Loucy (cell line): ENCODE measurements around the gene NPTN.

ENCODE experiments used
- H2AFZ ChIP-seq: fragments of 200-600 bp; sonication (generic); 2 replicates; pipeline ENCODE4 v1.6.0; 2016; ENCODE audit warnings: antibody characterized with exemption, mild to moderate bottlenecking, low read length, moderate library complexity
- H3F3A ChIP-seq: fragments of 200-600 bp; 2 replicates; pipeline ENCODE4 v1.6.0; 2016; ENCODE audit warnings: antibody characterized with exemption, low read depth, mild to moderate bottlenecking
- H3K27me3 ChIP-seq: fragments of 200-600 bp; sonication (generic); 2 replicates; pipeline ENCODE4 v1.6.1; 2014; ENCODE audit warnings: low read length, mild to moderate bottlenecking; ENCODE audit not compliant: insufficient read depth, poor library complexity, severe bottlenecking
- H3K36me3 ChIP-seq: fragments of 200-600 bp; sonication (generic); 2 replicates; pipeline ENCODE4 v1.6.1; 2016; ENCODE audit warnings: low read length; ENCODE audit not compliant: insufficient read depth
- H3K4me1 ChIP-seq: fragments of 200-600 bp; sonication (generic); 2 replicates; pipeline ENCODE4 v1.5.1; 2014; ENCODE audit warnings: low read length, mild to moderate bottlenecking; ENCODE audit not compliant: insufficient read depth, poor library complexity, severe bottlenecking
- H3K4me2 ChIP-seq: fragments of 200-600 bp; sonication (generic); 2 replicates; pipeline ENCODE4 v1.6.0; 2014; ENCODE audit warnings: antibody characterized with exemption, low read length, low read depth, mild to moderate bottlenecking; ENCODE audit not compliant: poor library complexity, severe bottlenecking
- H3K4me3 ChIP-seq: fragments of 200-600 bp; sonication (generic); 2 replicates; pipeline ENCODE4 v1.5.1; 2014; ENCODE audit warnings: low read length, mild to moderate bottlenecking, mixed read lengths; ENCODE audit not compliant: poor library complexity, severe bottlenecking
- H3K79me2 ChIP-seq: fragments of 200-600 bp; sonication (generic); 2 replicates; pipeline ENCODE4 v1.6.1; 2014; ENCODE audit warnings: low read length; ENCODE audit not compliant: insufficient read depth
- H3K9ac ChIP-seq: fragments of 200-600 bp; sonication (generic); 2 replicates; pipeline ENCODE4 v1.6.0; 2014; ENCODE audit warnings: mild to moderate bottlenecking, low read depth, low read length, moderate library complexity; ENCODE audit not compliant: poor library complexity, severe bottlenecking
- H3K9me2 ChIP-seq: fragments of 200-600 bp; sonication (generic); replicated peaks from 2 replicates; pipeline ENCODE4 v1.6.1; 2016; ENCODE audit warnings: low read depth, low read length, mixed read lengths
- H3K9me3 ChIP-seq: fragments of 200-600 bp; sonication (generic); 2 replicates; pipeline ENCODE4 v1.6.1; 2014; ENCODE audit warnings: mild to moderate bottlenecking, antibody characterized with exemption, low read length, low read depth; ENCODE audit not compliant: insufficient read depth
- H4K20me1 ChIP-seq: fragments of 200-600 bp; sonication (generic); 2 replicates; pipeline ENCODE4 v1.6.0; 2014; ENCODE audit warnings: antibody characterized with exemption, low read length, mild to moderate bottlenecking; ENCODE audit not compliant: insufficient read depth, poor library complexity, severe bottlenecking
- CTCF ChIP-seq: fragments of 200-600 bp; sonication (generic); conservative IDR thresholded peaks from 2 replicates; pipeline ENCODE4 v1.5.1; 2014; ENCODE audit warnings: mild to moderate bottlenecking, antibody characterized with exemption, low read length
- EZH2phosphoT487 ChIP-seq: fragments of 200-600 bp; IDR thresholded peaks from 2 replicates; pipeline ENCODE4 v1.6.1; 2018; ENCODE audit warnings: antibody characterized with exemption, mild to moderate bottlenecking, moderate library complexity, borderline replicate concordance

NPTN gene

GRCh38 chr15:73602446-73602843 is 30.7 kb downstream of the NPTN start:
- no peaks in the 10 kb centered on the region for H3K27me3 ChIP-seq
- H3K36me3 ChIP-seq = no peaks in the 10 kb centered on the region
- H3K4me1 ChIP-seq = peaks cover 28% of the 10 kb centered on the region
- peak overlapping the region; percentile 45 for H3K4me2 ChIP-seq
- H3K79me2 ChIP-seq = peaks cover 74% of the 10 kb centered on the region
- no peaks in the 10 kb centered on the region for H3F3A ChIP-seq
- no peaks in the 10 kb centered on the region for H3K9me3 ChIP-seq
- TF ChIP-seq CTCF (no peak), EZH2phosphoT487 (no peak)
- H2AFZ ChIP-seq = no peak overlapping the region
- H4K20me1 ChIP-seq = peaks cover 23% of the 10 kb centered on the region
- no peaks in the 10 kb centered on the region for H3K9me2 ChIP-seq
- peak overlapping the region; percentile 30 for H3K4me3 ChIP-seq
- peak overlapping the region; percentile 43 for H3K9ac ChIP-seq

- Histone ChIP-seq H3K4me1 (peaks cover 21% of the 10 kb centered on the region), H2AFZ (no peak overlapping the region), H4K20me1 (peaks cover 23% of the 10 kb centered on the region), H3F3A (no peaks in the 10 kb centered on the region), H3K4me3 (peak overlapping the region; percentile 30), H3K4me2 (peak overlapping the region; percentile 45), H3K79me2 (peaks cover 76% of the 10 kb centered on the region), H3K9me2 (no peaks in the 10 kb centered on the region), H3K9me3 (no peaks in the 10 kb centered on the region), H3K27me3 (no peaks in the 10 kb centered on the region), H3K9ac (peak overlapping the region; percentile 43), H3K36me3 (no peaks in the 10 kb centered on the region)
- no peak for TF ChIP-seq CTCF
- no peak for TF ChIP-seq EZH2phosphoT487
Observed at GRCh38 chr15:73601451-73602445, 31.4 kb downstream of the NPTN start.

GRCh38 chr15:73600413-73601335 is 32.5 kb downstream of the NPTN start:
- H3K4me3 ChIP-seq = no peak overlapping the region

More at GRCh38 chr15:73600413-73601335, 32.5 kb downstream of the NPTN start:
- H3K27me3 ChIP-seq = no peaks in the 10 kb centered on the region
- H3K9ac ChIP-seq = no peak overlapping the region
- H3F3A ChIP-seq = no peaks in the 10 kb centered on the region
- H3K9me3 ChIP-seq = no peaks in the 10 kb centered on the region
- H4K20me1 ChIP-seq = peaks cover 23% of the 10 kb centered on the region
- TF ChIP-seq CTCF = no peak
- TF ChIP-seq EZH2phosphoT487 = no peak
- H3K79me2 ChIP-seq = peaks cover 76% of the 10 kb centered on the region
- H3K36me3 ChIP-seq = no peaks in the 10 kb centered on the region; the same call in 1 of the 2 replicates
- H3K4me1 ChIP-seq = peaks cover 20% of the 10 kb centered on the region
- no peak overlapping the region for H2AFZ ChIP-seq
- no peak overlapping the region for H3K4me2 ChIP-seq
- no peaks in the 10 kb centered on the region for H3K9me2 ChIP-seq
